Uterus (tissue), 2 donors: Measurements from ENCODE around the gene EXOC4.

Source experiments
- CTCF ChIP-seq, 4 experiments: fragments of 200-600 bp in 2 of 4; fragments of 450-650 bp in 2 of 4; sonication (generic) in 2 of 4; IDR thresholded peaks; one replicate each; pipeline ENCODE4 v1.5.1; 2016 to 2019; ENCODE audit warnings: antibody characterized with exemption in 4 of 4, mild to moderate bottlenecking in 2 of 4, moderate library complexity in 1 of 4
- POLR2A ChIP-seq, 2 donors: fragments of 450-650 bp; IDR thresholded peaks; one replicate each; pipeline ENCODE4 v1.6.1; 2016; ENCODE audit warnings: antibody characterized with exemption in 2 of 2, mild to moderate bottlenecking in 1 of 2, moderate library complexity in 1 of 2

DNA sequence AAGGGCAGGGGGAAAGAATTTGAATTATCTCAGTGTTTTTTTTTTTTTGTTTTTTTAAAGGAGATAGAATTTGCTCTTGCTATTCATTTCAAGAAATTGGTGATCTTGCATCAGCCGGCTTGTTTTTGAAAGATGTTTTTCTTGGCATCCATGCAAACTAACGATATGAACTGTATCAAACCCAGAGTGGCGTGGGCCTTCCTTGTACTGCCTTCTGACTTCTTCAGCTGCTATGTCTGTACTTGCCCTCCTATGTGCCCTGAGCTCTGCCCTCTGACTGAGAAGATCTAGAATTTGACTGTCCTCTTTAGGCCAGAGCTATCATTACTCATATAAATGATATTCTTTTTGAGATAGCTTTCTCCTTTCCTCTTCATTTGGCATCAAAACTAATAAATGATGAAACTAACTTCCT, 183.1 kb downstream of the EXOC4 start:
- TF ChIP-seq CTCF (IDR thresholded peaks at IDR 0.05) = no peak
- no peak for TF ChIP-seq POLR2A (IDR thresholded peaks at IDR 0.05)
